CD4-positive, alpha-beta T cell treated with Interleukin-10 for 1 hour (primary cell): ENCODE data around the gene PRLR.

Source experiments
- DNase-seq: peaks from one replicate; pipeline ENCODE4 v3.0.0-alpha.2; 2020

Gene PRLR

DNA sequence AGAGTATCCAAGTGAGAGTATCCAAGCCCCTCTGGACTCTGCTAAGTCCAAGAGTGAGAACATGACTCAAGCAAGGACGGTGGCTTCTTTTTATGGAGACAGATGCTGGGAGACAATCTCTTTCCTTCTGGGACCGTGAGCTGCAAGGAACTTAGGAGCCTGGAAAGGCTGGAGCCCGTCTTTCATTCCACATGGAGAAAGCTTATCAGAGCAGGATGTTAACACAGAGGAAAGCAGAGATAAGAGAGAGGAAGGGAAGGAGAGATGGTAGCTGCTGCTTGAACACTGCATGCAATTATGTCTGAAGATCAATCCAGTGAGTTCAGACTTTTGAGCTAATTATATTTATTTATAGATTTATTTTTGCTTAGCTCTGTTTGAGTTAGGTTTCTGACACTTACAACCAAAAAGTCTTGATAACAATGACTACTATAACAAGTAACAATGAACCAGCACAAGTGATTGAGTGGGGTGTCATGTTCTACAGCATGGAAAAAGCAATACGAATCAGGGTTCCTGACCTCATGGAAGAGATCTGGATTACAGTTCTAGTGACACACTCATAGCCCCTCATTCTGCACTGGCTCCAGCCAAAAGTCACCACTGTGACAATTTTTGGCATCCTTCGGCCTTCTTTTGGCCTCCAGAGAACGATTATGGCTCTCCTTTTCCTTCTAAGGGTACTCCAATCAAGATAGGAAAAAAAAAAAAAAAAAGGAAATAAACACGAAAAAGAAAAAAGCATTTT, 71.5 kb downstream of the PRLR start:
- no peak for DNase-seq

DNA sequence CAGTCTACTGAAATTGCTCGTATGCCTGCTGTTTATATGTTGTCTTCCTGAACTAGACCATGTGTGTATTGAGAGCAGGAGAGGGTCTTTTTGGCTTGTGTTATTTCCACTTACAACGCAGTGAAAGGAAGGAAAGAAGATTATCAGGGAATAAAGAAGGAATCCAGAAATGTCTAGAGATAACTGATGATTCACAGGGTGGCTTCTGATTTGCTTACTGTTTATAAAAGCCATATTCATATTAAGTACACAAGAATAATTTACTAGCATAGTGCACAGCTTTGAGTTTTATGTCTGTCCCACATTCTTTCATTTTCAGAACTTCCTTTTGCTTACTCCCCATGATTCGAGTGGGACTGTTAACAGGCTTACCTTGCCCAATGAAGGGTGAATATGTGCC, 72.1 kb downstream of the PRLR start:
- no peak for DNase-seq

DNA sequence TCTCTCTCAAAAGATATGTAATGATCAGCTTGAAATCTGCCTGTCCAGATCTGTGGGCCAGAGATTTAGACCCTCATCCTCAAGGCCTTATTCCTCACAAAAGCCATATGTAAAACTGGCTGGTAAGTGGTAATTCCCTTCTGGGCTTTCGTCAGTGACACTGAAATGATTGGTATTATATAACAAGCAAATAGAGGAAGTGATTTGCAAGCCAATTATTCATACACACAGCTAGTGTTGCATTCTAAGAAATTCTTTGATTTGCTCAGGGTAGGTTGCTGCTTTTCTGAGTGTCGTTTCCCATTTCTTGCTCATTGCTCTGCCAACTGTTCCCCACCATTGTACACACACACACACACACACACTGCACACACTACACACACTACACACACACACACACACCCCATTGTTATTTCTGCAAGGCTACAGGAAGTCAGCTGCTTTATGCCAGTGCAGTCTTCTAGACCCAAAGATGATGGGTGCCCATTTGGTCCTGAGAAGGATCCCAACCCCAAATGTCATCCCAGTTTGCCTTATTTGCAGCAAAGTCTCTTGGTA, 76.8 kb downstream of the PRLR start:
- DNase-seq, result no peak

DNA sequence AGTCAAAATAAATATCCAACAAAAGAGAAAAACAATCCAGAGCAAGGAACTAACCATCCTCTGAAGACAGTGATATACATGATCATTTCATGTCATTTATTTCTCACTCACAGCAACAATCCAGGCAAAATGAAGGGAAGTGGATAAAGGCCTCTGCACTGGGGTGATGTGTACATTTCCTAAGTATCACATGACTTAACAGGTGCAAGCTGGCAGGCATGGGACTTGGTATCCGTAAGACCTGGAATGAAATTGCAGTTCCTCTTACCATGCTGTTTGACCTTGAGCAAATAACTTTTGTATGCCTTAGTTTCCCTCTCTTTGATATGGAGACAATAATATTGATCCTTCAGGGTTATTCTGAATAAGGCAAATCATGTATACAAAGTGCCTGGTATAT, 77.6 kb downstream of the PRLR start:
- DNase-seq, result no peak

DNA sequence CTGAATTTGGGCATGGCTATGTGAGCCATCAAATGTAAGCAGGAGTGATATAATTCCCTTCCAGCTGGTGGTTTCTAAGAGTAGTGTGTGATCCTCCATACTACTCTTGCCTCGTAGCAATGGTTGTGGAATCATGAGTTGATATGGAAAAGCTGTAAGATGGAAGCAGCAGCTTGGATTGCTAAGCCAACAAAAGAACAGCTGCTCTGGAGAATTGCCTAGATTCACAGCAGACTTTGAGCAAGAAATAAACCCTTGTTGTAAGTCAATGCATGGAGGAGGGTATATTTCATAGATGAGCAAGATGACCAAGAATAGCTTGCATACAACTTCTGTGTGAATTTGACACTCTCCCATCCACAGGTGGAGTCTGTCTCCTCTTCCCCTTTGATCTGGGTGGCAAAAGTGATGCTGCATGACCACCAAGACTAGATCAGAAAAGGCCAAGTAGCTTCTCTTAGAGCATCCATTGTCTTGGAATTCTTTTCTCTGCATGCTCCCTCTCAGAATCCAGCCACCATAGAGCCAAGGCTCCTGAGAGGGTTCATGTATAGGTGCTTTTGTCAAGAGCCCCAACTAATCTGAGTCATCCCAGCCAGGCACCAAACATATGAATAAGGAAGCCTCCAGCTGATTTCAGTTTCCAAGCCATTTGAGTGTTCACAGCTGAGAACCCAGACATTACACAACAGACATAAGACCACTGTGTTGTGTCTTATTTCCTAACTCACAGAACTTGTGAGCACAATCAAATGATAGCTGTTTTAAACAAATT, 79.0 kb downstream of the PRLR start:
- DNase-seq, result no peak

DNA sequence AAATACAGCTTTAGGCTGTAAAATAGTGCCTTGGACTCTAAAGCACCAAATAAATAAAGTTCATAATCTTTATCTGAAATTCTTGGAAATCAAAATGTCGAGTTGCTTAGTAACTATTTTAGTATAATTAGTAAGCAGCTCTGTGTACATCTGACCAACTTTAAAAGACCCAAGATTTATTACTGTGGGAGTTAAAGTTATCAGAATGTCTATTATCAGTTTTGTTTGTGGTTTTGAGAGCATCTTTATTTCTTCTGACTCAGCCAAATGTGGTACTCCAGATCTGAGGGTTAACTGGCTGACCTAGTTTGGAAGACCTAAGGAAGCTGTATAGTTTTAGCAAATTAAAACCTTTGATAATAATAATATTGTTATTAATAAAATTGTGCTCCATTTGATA, 81.2 kb downstream of the PRLR start:
- DNase-seq, result no peak

DNA sequence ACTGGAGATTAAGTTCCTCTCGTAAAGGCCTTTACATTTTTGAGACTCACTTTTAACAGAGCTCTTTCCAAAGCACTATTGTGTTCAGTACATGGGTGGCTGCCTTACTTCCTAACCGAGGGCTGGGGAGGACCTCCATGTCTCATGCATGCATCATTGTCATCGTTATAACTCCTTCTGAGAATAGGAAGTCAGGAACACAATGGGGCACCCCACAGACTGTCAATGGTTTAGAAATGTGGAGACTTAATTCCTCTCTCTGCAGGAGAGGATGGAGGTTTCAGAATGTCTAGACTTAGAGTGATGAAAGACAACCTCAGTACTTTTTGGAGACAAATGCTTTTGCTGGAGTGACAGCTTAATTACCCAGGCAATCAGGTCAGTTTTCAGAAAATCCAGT, 83.9 kb downstream of the PRLR start:
- no peak for DNase-seq

DNA sequence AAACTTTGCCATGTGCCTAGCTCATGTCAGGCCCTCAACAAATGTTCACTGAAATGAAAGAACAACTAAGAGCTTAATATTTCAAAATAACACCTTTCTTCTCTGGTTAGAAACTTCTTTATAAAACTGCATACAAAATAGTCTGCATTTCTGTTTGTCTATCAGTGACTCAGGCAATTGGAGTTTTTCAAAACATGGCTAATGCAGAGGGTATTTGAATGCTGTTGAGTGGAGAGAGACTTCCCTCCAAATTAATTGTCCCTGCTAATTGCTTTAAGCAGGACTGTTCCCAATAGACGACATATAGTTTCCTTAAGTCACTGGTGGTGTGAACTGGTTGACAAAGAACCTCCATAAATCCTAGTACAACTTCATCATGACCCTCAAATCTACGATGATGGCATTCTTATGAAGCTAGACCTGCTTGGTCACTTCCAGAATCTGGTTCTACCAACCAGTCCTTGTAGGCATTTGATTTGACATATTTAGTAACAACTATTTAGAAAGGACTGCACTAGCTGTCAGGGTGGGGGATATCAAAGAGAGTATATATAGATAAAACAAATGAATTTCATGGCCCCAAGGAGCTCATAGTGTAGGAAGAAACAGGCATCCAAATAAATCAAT, 84.5 kb downstream of the PRLR start:
- DNase-seq, result no peak

DNA sequence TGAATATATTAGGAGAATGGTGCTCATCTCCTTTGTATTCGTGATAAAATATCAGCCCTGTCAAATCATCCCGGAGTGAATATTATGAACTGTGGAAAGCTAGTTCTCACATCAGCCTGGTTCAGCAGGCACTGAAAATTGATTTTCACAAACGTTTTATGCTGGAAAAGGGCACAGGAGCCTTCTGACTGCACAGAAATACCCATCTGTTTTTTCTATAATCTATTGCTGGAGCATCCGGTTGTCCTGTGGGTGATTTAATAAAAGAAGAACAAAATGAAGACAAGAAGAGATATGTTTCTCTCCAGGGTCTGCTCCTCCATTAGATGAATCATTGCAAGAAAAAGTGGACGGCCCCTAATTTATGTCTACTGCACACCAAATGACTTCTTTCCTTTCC, 85.3 kb downstream of the PRLR start:
- DNase-seq, result no peak

DNA sequence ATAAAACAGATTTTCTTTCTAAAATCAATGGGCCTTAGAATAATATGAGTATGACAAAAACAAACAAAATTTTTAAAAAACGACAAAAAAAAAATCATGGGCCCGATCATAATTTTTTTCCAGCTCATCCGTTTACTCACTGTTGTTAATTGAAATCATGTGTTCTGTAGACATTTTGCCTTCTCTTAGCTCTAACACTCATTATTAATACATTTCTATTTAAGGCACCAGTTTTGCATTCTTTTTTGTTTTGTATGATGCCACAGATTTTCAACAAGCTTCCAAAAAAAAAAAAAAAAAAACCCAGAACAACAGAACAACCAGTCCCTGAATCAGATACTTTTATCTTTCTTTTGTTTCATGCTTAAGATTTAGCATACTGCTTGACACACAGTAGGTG, 86.4 kb downstream of the PRLR start:
- DNase-seq, result no peak

DNA sequence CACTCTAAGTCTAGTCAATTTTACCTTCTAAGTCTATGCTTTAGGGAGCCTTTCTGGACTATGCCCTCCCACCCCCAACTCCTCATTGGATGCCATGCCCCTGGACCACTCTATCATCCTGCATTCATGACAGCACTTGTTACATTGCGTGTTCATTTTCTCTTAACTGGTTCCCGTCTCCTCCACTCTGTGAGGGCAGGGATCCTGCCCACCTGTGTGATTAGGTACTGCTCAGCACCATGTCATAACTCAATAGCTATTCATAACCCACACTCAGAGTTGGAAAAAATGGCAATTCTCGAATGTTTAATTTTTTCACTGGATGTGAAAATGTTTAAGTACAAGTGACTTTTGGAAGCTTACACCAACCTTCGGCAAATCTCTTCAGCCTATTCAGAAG, 88.5 kb downstream of the PRLR start:
- DNase-seq, result no peak

DNA sequence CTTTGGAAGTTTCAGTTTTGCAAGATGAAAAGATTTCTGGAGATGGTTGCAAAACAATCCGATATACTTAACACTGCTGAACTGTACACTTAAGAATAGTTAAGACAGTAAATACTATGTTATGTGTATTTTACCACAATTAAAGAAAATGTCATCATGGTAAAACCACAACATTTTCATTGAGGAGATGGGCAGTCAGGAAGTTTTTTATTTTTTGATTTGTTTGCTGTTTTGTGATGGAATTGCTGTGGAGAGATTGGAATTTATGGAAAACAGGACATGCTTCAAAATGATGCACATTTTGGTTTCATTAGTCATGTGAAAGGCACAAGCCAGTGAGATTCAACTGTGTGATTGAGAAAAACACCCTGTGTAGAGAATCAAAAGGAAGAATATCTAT, 92.1 kb downstream of the PRLR start:
- DNase-seq, result no peak

DNA sequence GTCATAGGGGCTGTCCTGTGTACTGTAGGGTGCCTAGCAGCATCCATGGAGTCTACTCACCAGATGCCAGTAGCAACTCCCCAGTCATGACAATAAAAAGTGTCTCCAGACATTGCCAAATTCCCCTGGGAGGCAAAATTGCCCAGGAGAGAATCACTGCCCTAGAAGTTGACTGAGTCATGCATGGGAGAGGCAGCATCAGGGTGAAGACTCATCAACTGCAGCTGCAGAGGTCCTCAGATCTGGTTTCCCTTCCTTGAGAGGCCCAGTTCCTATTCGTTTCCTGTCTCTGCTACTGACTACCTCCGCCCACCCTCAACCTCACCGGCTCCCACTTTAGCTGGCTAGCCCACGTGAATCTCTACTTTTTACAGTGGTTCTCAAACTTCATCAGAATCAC, 93.9 kb downstream of the PRLR start:
- DNase-seq, result no peak

DNA sequence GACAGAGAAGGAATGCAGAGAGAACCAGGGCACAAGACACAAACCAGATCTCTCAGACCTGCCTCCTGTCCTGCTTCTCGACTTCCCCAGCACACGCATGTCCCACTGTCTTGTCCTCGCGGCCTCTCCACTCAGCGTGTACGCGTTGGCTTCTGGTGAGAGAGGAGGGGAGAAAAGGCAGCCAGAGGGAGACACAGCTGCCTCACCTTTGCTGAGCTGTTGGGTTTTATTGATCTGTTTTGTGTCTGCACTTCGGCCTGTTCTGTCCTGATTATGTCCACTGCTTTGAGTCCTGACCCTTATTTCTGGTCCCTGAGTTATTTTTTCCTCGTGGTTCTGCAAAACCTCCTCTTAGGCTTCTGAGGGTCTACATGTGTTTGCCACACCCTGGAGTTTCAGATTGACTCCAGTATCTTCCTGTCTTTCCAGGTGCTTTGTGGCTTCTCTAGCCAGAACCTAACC, 95.0 kb downstream of the PRLR start:
- DNase-seq, result no peak

DNA sequence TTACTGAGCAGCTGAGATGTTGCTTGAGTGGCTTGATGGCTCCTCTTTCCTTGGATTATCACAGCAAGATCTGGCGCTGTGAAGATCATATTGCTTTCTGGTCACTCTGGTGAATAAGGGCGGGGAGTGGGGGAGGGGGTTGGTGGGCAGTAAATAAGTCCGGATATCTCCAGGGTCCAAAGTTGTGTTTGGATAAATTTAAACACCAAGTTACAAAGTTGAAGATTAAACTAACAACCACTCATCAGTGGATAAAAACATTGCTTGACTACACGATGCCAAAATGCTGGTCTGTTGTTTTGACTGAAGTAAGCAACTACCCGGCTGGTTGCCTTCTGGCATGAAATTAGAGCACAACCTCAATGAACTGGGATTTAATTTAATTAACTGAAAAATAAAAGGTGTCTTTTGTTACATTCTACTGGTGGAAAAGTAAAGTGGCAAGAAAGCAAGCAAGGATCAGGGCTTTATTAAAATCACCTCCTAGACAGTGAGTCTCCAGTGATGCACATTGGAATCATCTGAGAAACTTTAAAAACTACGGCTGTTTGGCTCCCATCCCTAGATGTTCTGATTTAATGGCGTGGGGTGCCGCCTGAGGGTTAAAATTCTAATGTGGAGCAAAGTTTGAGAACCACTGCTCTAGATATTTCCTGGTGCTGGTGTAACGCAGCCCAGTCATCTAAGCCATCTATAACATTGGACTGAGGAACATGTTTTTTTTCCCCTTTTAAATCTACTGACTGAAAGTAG, 95.8 kb downstream of the PRLR start:
- DNase-seq, result no peak

DNA sequence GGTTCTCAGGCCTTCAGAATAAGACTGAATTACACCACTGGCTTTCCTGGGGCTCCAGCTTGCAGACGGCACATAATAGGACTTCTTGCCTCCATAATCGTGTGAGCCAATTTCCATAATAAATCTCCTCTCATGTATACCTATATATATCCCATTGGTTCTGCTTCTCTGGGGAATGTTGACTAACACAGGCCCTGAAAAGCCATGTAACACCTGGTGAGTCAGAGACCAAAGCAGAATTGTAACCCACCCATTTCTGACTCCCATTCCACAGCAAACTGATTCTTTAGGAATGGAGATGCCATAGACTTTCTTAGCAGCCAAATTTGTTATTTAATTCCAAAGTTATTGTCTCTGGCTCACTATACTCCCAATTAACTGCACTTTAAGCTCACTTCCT, 97.1 kb downstream of the PRLR start:
- DNase-seq, result no peak

DNA sequence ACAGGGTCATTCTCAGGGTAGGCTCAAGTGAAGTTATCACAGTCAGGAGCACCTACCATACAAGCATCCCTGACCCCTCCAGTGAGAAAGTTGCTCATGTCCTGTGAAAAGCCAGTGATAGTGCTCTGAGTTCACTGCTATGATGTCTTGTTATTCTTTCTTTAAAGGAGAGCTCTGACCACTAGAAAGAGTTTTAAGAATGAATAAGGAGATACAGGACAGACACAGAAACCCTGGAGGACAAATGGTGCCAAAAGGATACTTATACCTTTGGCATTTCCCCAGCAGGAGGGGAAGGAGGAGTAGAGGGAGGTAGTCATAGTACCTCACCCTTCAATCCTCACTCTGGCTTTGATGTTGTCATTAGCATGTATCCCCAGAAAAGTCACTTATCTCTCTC, 98.6 kb downstream of the PRLR start:
- DNase-seq, result no peak

DNA sequence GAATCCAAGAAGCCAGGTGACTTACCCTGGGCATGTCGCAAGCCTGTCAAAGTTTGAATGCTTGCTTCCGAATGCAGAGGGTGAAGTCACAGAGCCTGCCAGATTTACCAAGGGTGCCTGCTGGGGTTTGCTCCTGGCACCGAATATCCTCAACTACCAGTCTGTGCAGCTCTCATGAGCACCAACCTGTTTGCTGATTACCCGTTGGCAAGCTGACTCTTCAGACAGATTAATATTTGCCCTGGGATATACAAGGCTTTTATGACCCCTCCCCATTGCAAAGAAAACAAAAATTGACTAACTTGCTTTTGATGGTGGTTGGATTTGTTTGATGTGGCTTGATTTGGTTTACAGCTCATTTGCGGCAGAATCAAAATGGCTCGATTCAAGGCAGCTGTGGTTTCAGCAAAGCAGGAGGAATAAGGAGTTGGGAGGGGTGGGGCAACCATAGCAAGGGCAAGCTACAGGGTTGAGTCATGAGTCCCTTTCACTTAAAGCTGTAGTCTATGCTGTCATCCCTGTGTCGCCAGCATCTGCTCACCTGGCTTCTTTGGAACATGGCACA, 100.3 kb downstream of the PRLR start:
- peak; percentile 40 for DNase-seq

DNA sequence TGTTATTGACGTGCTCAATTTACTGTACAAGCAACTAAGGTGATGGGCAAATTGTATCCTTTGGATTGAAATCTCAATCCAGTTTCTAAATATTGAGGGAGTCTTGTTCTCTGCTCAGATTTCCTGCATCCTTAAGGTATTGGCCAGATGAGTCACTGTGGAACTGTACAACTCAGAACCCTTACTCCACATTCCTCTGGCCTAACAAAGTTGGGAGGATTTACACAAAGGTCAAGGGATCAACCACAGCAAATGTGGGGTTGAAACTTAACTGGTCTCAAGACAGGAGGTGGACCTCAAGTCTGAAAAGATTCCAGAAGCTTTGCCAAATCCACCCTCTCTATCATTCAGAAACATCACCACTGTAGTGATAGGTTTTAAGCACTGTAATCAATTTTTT, 101.0 kb downstream of the PRLR start:
- no peak for DNase-seq

DNA sequence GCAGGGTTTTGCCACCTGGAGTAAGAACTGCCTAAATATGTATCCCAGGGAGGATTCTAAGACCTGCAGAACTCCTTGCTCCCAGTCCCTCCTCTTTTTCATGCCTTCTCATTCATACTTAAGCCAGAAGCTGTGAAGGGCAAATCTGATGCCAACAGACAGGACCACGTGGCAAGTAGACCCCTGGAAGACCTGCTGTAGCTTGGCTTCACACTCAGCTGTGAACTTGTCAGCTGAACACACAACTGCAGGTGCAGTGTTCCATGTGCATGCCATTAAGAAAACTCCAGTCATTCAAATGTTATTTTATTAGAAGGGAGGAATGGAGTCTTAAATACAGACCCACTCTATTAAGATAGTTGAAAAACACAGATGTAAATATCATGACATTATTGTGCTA, 103.3 kb downstream of the PRLR start:
- DNase-seq, result no peak

DNA sequence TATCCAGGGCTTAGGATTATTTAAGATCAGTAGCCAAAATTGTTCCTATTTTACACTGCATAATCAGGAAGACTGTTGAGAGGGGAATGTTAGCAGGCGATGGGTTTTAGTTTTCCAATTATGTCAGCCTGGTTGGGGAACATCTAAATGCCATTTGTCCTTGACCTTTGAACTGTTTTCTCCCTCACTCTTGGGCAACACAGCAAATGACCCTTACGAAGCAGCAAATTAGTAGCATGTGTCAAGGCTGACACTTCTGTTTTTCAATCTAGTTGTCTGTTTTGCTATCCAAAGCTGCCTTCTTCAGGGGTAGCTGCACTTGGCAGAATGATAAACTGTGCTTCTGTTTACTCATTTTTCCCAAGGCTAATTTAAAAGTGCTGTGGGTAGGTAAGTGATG, 104.5 kb downstream of the PRLR start:
- DNase-seq, result no peak

DNA sequence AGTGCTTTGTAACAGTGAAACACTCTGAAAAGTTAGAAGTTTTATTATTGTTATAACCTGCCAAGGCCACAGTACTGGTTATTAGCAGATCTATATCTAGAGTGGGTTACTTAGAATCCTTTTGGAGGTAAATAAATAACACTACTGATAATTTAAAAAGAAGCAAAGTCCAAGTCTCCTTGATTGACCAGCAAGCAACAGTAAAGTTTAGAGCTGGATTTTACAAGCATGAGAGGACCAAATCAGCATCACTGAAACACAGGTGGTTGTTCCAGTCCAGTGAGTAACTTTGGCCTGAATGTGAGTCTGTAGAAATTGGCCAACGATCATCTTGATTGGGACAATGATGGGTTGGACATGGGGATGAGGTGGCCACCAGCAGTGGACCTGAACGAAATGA, 105.4 kb downstream of the PRLR start:
- no peak for DNase-seq

DNA sequence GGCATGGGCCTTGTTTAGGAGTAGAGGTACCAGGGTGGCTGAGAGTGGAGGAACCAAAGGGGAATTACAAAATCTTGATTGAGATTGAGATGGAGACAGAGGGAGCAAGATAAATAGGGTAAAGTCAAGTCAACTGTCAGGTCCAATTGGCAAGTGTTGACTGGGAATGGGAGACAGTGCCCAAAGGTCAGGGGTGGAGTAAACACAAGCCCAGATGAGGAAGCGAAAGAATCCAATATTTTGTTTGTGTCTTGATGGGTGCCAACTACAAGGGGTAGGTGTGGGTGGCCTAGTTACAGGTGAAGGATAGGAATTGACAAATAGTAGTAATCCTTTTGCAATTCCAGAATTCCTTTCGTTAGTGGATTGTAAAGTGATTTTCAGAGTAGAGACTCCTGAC, 107.5 kb downstream of the PRLR start:
- DNase-seq, result no peak
